HUES48 (cell line): Measurements from ENCODE around the gene NXPE2.

ENCODE experiments used
- H3K27ac ChIP-seq: one replicate; pipeline ENCODE4 v1.7.0; 2013; ENCODE audit warnings: low read depth, low read length, inconsistent platforms
- H3K27me3 ChIP-seq: 2 replicates; pipeline ENCODE4 v1.6.1; 2013; ENCODE audit warnings: mild to moderate bottlenecking, low read length; ENCODE audit not compliant: control insufficient read depth, insufficient read depth
- H3K36me3 ChIP-seq: 2 replicates; pipeline ENCODE4 v1.6.1; 2013; ENCODE audit warnings: low read length; ENCODE audit not compliant: control insufficient read depth, insufficient read depth
- H3K4me1 ChIP-seq: 2 replicates; pipeline ENCODE4 v1.6.1; 2013; ENCODE audit warnings: mild to moderate bottlenecking, low read length; ENCODE audit not compliant: control insufficient read depth, insufficient read depth
- H3K4me3 ChIP-seq: 2 replicates; pipeline ENCODE4 v1.5.1; 2013; ENCODE audit warnings: mild to moderate bottlenecking, low read depth, low read length
- H3K9ac ChIP-seq: 2 replicates; pipeline ENCODE4 v1.6.1; 2013; ENCODE audit warnings: mild to moderate bottlenecking, low read depth, low read length, moderate library complexity
- H3K9me3 ChIP-seq: 2 replicates; pipeline ENCODE4 v1.6.1; 2013; ENCODE audit warnings: low read length; ENCODE audit not compliant: control insufficient read depth, insufficient read depth

NXPE2 gene

DNA sequence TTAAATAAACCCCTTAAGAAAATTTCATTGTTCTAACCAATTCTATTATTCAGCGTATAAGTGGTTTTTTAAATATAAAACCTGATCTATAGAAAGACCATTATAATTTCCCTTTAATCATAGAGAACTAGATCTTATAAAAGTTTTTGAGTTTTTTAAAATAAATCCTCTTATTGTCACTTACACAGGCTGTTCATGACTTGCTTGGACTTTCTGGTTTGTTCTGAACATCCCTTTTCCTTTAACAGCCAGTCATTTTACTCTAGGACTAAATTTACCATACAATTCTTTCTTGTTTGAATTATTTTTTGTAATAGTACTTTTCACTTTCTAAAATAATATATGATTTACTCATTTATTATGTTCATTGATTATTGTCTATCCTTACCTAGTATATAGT lies 4.7 kb downstream of the NXPE2 start:
- Histone ChIP-seq H3K36me3 (no peaks in the 10 kb centered on the region), H3K4me1 (no peaks in the 10 kb centered on the region), H3K27me3 (no peaks in the 10 kb centered on the region), H3K9me3 (peaks cover 28% of the 10 kb centered on the region), H3K9ac (no peak overlapping the region), H3K27ac (no peak overlapping the region), H3K4me3 (no peak overlapping the region)

DNA sequence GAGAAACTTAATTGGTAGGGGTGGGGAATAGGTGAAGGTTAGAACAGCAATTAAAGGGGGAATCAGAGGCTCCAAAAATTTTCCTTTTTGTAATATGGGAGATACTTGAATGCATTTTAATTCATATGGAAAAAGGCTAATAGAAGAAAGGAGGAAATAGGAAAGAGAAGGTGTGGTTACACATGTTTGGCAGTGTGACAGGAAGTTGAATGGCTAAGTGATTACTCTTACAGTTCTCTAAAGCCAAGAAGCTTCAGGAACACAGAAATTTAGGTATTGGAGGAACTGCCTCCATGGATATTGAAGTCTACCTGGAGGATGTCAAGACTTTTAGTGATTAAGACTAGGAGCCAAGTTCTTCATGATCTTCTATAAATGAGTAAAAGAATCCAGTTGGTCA lies 6.3 kb downstream of the NXPE2 start:
- Histone ChIP-seq H3K36me3 (no peaks in the 10 kb centered on the region), H3K4me3 (no peak overlapping the region), H3K27ac (no peak overlapping the region), H3K4me1 (no peaks in the 10 kb centered on the region), H3K27me3 (no peaks in the 10 kb centered on the region), H3K9ac (no peak overlapping the region), H3K9me3 (peaks cover 33% of the 10 kb centered on the region)

DNA sequence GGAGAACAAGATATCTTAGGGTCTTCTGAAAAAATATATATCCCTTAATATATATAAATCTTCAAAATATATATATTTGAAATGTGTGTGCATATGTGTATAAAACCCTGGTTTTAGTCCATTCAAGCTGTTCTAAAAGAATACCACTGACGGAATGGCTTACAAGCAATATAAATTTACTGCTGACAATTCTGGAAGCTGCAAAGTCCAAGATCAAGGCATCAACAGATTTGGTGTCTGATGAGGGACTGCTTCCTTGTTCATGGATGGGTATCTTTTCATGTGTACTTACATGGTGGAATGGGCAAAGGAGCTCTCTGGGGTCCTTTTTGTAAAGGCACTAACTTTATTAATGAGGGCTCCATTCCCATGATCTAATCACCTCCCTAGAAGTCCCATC lies 6.8 kb downstream of the NXPE2 start:
- H3K9ac ChIP-seq, result no peak overlapping the region
- peaks cover 33% of the 10 kb centered on the region for H3K9me3 ChIP-seq

DNA sequence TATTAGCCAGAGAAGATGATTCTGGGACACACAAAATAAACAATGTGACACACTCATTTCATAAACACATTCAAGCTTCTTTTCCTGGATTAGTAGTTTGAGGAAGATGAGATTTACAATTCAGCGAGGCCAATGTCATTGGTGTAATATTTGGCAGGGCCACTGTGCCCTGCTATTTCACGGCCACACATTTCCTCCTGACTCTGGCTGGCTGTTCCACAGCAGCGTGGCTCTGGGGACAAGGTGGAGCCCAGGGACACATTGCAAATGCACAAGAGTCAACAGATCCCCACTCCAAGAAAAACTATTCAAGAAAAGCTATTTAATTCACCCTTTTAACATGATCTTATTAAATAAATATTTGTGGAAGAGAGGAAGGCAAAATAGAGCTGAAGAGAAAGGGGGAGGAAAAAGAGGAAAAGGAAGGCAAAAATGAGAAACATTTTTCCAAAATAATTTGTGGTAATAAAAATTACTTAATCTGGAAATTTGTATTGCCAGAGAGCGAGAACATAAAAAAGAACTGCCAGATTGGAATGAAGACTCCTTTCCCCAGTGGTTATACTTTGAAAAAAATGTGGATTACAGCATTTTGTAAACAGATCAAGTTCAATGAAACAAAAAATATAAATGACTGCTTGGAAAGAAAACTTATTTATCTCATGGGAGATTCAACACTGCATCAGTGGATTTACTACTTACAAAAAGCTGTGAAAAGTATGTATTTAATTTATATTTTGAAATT lies 27.1 kb downstream of the NXPE2 start:
- H3K27me3 ChIP-seq, result no peaks in the 10 kb centered on the region
- no peak overlapping the region for H3K27ac ChIP-seq
- H3K4me1 ChIP-seq, result no peaks in the 10 kb centered on the region
- H3K36me3 ChIP-seq, result no peaks in the 10 kb centered on the region
- H3K9ac ChIP-seq, result no peak overlapping the region
- H3K4me3 ChIP-seq, result no peak overlapping the region
- no peaks in the 10 kb centered on the region for H3K9me3 ChIP-seq

More for the DNA sequence above, 6.8 kb downstream of the NXPE2 start:
- Histone ChIP-seq H3K4me3 (no peak overlapping the region), H3K4me1 (no peaks in the 10 kb centered on the region), H3K27ac (no peak overlapping the region), H3K36me3 (no peaks in the 10 kb centered on the region), H3K27me3 (no peaks in the 10 kb centered on the region)

DNA sequence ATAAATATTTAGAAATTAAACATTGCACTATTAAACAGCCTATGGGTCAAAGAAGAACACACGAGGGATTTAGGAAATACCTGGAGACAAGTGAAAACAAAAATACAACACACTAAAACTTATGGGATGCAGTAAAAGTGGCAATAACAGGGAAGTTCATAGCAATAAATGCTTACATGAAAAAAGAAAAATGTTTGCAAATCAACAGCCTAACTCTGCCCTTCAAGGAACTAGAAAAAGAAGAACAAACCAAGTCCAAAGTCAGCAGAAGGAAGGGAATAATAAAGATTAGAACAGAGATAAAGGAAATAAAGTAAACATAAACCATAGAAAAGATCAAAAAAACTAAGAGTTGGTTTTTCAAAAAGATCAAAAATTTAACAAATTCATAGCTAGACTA lies 31.6 kb downstream of the NXPE2 start:
- Histone ChIP-seq H3K9me3 (no peaks in the 10 kb centered on the region), H3K9ac (no peak overlapping the region), H3K36me3 (no peaks in the 10 kb centered on the region), H3K4me1 (no peaks in the 10 kb centered on the region), H3K27ac (no peak overlapping the region), H3K27me3 (no peaks in the 10 kb centered on the region), H3K4me3 (no peak overlapping the region)

DNA sequence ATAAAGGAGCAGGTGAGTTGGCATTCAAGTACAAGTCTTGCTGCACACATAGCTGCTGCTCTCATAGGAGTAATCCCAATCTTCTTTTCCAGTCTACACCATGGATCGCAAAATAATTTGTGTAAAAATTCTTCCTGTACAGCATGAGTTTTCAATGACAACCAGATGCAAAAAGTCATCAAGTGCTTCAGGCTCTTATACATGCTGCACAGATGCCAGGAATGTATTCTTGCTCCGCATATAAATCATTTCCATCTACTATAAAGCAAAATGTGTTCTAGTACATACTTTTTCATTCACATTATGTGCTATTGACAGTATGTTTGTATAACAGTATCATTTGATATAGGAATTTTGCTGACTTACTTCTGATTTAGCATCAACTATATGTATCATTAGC lies 35.4 kb downstream of the NXPE2 start:
- no peaks in the 10 kb centered on the region for H3K36me3 ChIP-seq
- H3K27ac ChIP-seq, result no peak overlapping the region
- no peaks in the 10 kb centered on the region for H3K27me3 ChIP-seq
- no peaks in the 10 kb centered on the region for H3K4me1 ChIP-seq
- H3K9ac ChIP-seq, result no peak overlapping the region
- no peak overlapping the region for H3K4me3 ChIP-seq
- no peaks in the 10 kb centered on the region for H3K9me3 ChIP-seq

DNA sequence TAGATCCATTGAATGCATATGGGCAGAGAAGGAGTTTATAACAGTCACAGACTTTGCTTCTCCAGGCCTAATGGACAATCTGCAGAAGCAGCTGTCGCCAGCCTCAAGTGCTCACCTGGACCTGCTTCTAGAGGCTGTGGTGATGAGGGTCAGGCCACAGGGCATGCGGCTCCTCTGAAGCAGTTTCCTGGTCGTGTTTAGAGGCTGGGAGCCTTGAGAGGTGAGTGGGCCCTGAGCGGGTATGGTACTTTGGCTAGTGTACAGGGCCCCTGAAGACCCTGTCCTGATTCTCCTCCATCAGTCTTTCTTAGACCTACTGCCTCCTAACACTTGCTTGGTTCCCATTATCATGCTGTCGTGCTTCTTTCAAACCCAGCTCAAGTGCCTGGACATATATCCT lies 41.2 kb downstream of the NXPE2 start:
- Histone ChIP-seq H3K4me1 (no peaks in the 10 kb centered on the region), H3K4me3 (no peak overlapping the region), H3K9me3 (no peaks in the 10 kb centered on the region), H3K9ac (no peak overlapping the region), H3K27ac (no peak overlapping the region), H3K36me3 (no peaks in the 10 kb centered on the region), H3K27me3 (no peaks in the 10 kb centered on the region)

DNA sequence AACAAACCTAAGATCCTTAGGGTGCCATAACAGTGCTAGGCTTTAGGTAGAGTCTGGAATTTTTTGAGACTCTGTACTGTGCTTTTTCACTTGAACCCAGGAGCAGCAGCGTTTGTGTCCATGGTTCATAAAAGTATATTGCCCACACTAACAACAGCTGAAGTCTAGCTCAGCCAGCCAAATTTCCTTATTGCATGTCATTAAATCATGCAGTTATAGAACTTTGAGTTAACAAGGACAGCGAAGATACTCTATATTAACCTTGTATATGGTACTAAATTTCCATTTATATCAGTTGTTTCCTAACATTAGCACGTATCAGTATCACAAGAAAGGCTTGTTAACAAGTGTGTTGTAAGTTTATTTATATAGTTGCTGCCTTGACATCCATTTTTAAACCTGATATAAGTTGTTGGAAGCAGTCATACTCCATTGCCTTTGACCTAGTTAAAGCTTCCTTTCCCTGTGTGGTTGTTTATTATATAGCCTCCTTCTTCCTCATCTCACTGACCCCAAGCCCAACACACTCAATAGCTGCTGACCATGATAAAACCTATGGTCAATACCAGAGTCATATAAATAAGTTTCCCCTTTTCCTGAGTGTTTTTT lies 46.7 kb downstream of the NXPE2 start:
- H3K4me3 ChIP-seq, result no peak overlapping the region
- H3K9ac ChIP-seq, result no peak overlapping the region
- H3K27me3 ChIP-seq, result no peaks in the 10 kb centered on the region
- H3K4me1 ChIP-seq, result no peaks in the 10 kb centered on the region
- H3K36me3 ChIP-seq, result no peaks in the 10 kb centered on the region
- H3K27ac ChIP-seq, result no peak overlapping the region
- H3K9me3 ChIP-seq, result no peaks in the 10 kb centered on the region

DNA sequence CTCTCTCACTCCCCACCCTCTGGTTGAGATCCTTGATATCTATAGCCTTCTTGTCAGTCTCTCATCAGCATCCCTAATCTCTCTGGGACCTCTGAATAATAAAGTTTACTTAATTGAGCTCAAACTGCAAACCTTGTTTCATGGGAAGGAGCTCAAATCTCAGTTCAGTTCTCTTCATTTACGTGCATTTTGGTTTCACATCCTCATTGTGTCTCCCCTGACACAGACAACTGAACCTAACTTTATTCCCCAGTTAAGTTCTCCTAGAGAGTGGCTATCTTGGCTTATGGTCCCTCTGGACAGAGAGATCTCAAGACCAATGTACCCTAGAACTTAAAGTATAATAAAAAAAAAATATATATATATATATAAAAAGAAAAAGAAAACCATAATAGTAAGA lies 47.3 kb downstream of the NXPE2 start:
- Histone ChIP-seq H3K9me3 (no peaks in the 10 kb centered on the region), H3K27me3 (no peaks in the 10 kb centered on the region), H3K9ac (no peak overlapping the region), H3K4me1 (no peaks in the 10 kb centered on the region), H3K36me3 (no peaks in the 10 kb centered on the region), H3K27ac (no peak overlapping the region), H3K4me3 (no peak overlapping the region)

DNA sequence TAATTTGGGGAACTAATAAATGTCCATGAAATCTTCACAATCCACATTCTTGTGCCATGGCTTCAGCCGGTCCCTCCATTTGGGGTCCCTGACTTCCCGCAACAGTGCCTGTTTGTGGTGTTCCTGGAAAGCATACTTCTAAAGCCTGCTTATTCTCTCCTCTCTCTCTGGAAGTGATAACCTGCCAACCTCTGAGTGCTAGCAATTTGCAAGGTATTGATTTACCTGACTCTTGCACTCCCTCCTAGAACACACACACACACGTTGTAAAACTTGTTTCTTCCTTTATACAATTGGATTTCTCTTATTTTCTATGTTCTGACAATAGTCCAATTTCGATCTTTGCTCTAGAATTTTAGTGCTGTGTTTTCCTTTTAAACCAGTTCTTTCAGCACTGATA lies 58.5 kb downstream of the NXPE2 start:
- Histone ChIP-seq H3K27ac (no peak overlapping the region), H3K9ac (no peak overlapping the region), H3K4me3 (no peak overlapping the region), H3K4me1 (no peaks in the 10 kb centered on the region), H3K9me3 (no peaks in the 10 kb centered on the region), H3K27me3 (no peaks in the 10 kb centered on the region), H3K36me3 (no peaks in the 10 kb centered on the region)

DNA sequence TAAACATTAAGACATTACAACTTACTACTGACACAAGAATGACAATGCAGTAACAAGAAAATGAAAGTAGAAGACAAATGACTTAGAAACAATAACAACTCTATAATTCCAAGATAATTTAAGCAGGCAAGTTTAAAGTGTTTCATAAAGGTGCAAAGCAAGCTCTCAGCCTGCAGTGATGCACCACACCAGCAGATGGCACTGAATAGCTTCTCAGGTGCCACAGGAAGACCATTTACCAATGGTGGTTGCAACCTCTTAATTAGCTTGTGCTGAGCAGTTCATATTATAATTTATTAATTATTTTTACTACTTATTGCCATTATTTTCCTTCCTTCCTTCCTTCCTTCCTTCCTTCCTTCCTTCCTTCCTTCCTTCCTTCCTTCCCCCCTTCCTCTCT lies 60.6 kb downstream of the NXPE2 start:
- Histone ChIP-seq H3K36me3 (no peaks in the 10 kb centered on the region), H3K27me3 (no peaks in the 10 kb centered on the region), H3K9me3 (no peaks in the 10 kb centered on the region), H3K4me3 (no peak overlapping the region), H3K27ac (no peak overlapping the region), H3K4me1 (no peaks in the 10 kb centered on the region), H3K9ac (no peak overlapping the region)
